ENCODE results near the gene STK25. TPM values are rescaled to one million over a fixed set of nuclear protein-coding genes. Genes with fewer than 3 reads are reported as not detected.

STK25 gene

DNA sequence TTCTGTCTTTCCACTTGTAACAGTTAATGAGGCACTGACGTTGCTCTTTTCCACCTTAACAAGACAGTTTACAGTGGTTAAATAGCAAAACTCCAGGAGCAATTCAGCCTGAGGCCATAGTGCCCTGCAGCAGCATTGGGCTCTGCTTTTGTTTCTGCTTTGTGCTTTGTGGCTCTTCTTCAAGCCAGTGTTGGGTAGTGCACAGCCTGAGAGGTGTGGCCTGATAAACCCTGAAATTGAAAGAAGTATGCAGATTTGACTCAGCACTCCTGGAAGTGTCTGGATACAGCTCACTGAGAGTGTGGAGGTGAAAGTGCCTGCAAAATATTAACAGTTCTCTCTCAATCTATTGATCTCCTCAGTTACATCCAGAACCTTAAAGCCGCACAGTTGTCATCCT lies 63.0 kb downstream of the STK25 start:
- no peaks in the 10 kb centered on the region for H3K9me3 ChIP-seq (replicated peaks in 1 of 2; ENCODE audit: control insufficient read depth in 2 of 2, insufficient read depth in 1 of 2, low read depth in 1 of 2, low read length in 2 of 2)
- H2AFZ ChIP-seq (ENCODE audit: low read length): no peak overlapping the region
- H3K4me2 ChIP-seq (ENCODE audit: insufficient read depth, low read length, poor library complexity, severe bottlenecking): no peak overlapping the region
- no peak overlapping the region for H2BK120ac ChIP-seq (ENCODE audit: low read depth, low read length)
- no CpG with 5 or more reads among the region's 2 CpGs for WGBS, 2 donors (ENCODE audit: extremely low coverage in 2 of 2, insufficient read length in 2 of 2, insufficient replicate concordance in 1 of 2)
- H2BK12ac ChIP-seq (ENCODE audit: low read length): no peak overlapping the region
- H4K8ac ChIP-seq (ENCODE audit: low read depth, low read length): no peak overlapping the region
- no peak overlapping the region for H3K27ac ChIP-seq (replicated peaks; ENCODE audit: low read length)
- H3K79me1 ChIP-seq (ENCODE audit: low read depth, low read length): no peaks in the 10 kb centered on the region
- no peak overlapping the region for H3K4ac ChIP-seq (ENCODE audit: low read length)
- H3K9ac ChIP-seq (ENCODE audit: low read depth, low read length, poor library complexity): no peak overlapping the region
- peaks cover 6 to 53% of the 10 kb centered on the region in 2 donors for H3K36me3 ChIP-seq (replicated peaks in 1 of 2; ENCODE audit: control insufficient read depth in 2 of 2, insufficient read depth in 2 of 2, low read length in 2 of 2)
- no peak overlapping the region for H3K23ac ChIP-seq (ENCODE audit: low read depth, low read length, poor library complexity)
- H2BK15ac ChIP-seq (ENCODE audit: low read length): no peak overlapping the region
- H3K27me3 ChIP-seq (ENCODE audit: control insufficient read depth in 3 of 3, insufficient read depth in 3 of 3, low read depth in 1 of 3, low read length in 3 of 3): no peaks in the 10 kb centered on the region
- no peak overlapping the region for H2BK5ac ChIP-seq (ENCODE audit: low read length)
- no peak overlapping the region for H4K91ac ChIP-seq (ENCODE audit: low read depth, low read length, poor library complexity)
- H3K4me3 ChIP-seq (ENCODE audit: low read length in 2 of 2): no peak overlapping the region
- H2AK5ac ChIP-seq (ENCODE audit: low read depth, low read length): no peak overlapping the region
- H3K18ac ChIP-seq (ENCODE audit: low read length): no peak overlapping the region
- no peak overlapping the region for H3K14ac ChIP-seq (ENCODE audit: low read length)
- no peak for DNase-seq (ENCODE audit: low spot score)
- H3K4me1 ChIP-seq (ENCODE audit: control insufficient read depth in 2 of 2, insufficient read depth in 1 of 2, low read depth in 1 of 2, low read length in 2 of 2): peaks cover 0 to 3% of the 10 kb centered on the region in 2 donors

GRCh38 chr2:241443486-241444223 lies 64.7 kb downstream of the STK25 start:
- H3K4me3 ChIP-seq (ENCODE audit: low read length in 2 of 2): no peak overlapping the region
- H2BK12ac ChIP-seq (ENCODE audit: low read length): no peak overlapping the region
- no peak overlapping the region for H2BK15ac ChIP-seq (ENCODE audit: low read length)
- H3K14ac ChIP-seq (ENCODE audit: low read length): no peak overlapping the region
- no peak overlapping the region for H2AK5ac ChIP-seq (ENCODE audit: low read depth, low read length)
- no peak overlapping the region for H2AFZ ChIP-seq (ENCODE audit: low read length)
- no peak overlapping the region for H3K18ac ChIP-seq (ENCODE audit: low read length)
- no peak for DNase-seq (ENCODE audit: low spot score)
- H3K4me2 ChIP-seq (ENCODE audit: insufficient read depth, low read length, poor library complexity, severe bottlenecking): no peak overlapping the region
- no peak overlapping the region for H3K23ac ChIP-seq (ENCODE audit: low read depth, low read length, poor library complexity)
- no peak overlapping the region for H3K27ac ChIP-seq (replicated peaks; ENCODE audit: low read length)
- H3K9ac ChIP-seq (ENCODE audit: low read depth, low read length, poor library complexity): no peak overlapping the region
- no peaks in the 10 kb centered on the region for H3K27me3 ChIP-seq (ENCODE audit: control insufficient read depth in 3 of 3, insufficient read depth in 3 of 3, low read depth in 1 of 3, low read length in 3 of 3)
- H4K91ac ChIP-seq (ENCODE audit: low read depth, low read length, poor library complexity): no peak overlapping the region
- peaks cover 10 to 68% of the 10 kb centered on the region in 2 donors for H3K36me3 ChIP-seq (replicated peaks in 1 of 2; ENCODE audit: control insufficient read depth in 2 of 2, insufficient read depth in 2 of 2, low read length in 2 of 2)
- H3K79me1 ChIP-seq (ENCODE audit: low read depth, low read length): no peaks in the 10 kb centered on the region
- no peak overlapping the region for H4K8ac ChIP-seq (ENCODE audit: low read depth, low read length)
- peaks cover 0 to 3% of the 10 kb centered on the region in 2 donors for H3K4me1 ChIP-seq (ENCODE audit: control insufficient read depth in 2 of 2, insufficient read depth in 1 of 2, low read depth in 1 of 2, low read length in 2 of 2)
- no peak overlapping the region for H2BK120ac ChIP-seq (ENCODE audit: low read depth, low read length)
- no peaks in the 10 kb centered on the region for H3K9me3 ChIP-seq (replicated peaks in 1 of 2; ENCODE audit: control insufficient read depth in 2 of 2, insufficient read depth in 1 of 2, low read depth in 1 of 2, low read length in 2 of 2)
- no peak overlapping the region for H2BK5ac ChIP-seq (ENCODE audit: low read length)
- H3K4ac ChIP-seq (ENCODE audit: low read length): no peak overlapping the region
- WGBS, 2 donors (ENCODE audit: extremely low coverage in 2 of 2, insufficient read length in 2 of 2, insufficient replicate concordance in 1 of 2): no CpG with 5 or more reads among the region's 6 CpGs

Small RNA genes lying within 50 kb of the gene (small RNA-seq; reads per million reads assigned to genes)
- not detected for gene MIR3133 (ENCODE audit: insufficient read depth)

Data from neuronal stem cell (in vitro differentiated cells).